ENCODE results near the gene MAP4K4. TPM values are rescaled to one million over a fixed set of nuclear protein-coding genes. Genes with fewer than 3 reads are reported as not detected.

The MAP4K4 gene
- total and polyA plus RNA-seq, 8 donors = 9.6 to 71.6 (median 23.8) TPM

DNA sequence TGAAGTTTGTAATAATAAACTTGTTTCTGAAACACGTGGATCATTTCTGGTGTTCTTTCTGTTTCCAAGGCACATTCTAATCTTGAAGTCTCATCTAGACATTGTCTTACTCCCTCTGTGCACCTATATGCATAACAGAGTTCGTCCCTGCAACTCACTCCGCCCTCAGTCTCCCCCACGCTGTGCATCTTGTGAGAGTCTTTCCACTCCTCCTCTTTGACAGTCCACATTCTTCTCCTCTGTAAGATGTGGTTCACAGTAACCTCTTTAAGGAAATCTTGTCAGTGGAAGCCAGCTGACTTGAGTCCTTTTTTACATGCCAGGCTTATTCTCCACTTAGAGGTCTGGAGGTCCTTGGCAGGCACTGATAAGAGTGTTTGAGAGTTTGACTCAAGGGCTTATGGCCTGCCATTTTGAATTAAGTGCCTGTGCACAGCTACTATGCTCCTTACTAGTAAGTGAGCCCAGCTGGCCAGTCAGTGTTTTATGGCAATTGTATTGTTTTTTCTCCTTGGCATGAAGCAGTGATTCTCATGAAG, 185.3 kb downstream of the MAP4K4 start:
- peaks cover 0 to 23% (median 7%) of the 10 kb centered on the region in 4 donors for H3K4me1 ChIP-seq
- WGBS, 5 donors = 87 to 95% (median 90%) methylated on average over 4 of the region's 4 CpGs
- intact Hi-C loops (cut with DNase I; ENCODE audit: low total_unique reads) = no loop called here
- H3K36me3 ChIP-seq = peaks cover 12 to 66% (median 44%) of the 10 kb centered on the region in 4 donors
- H3K27ac ChIP-seq = no peak overlapping the region
- no peak overlapping the region for H3K4me3 ChIP-seq
- TF ChIP-seq, protein P1, sequence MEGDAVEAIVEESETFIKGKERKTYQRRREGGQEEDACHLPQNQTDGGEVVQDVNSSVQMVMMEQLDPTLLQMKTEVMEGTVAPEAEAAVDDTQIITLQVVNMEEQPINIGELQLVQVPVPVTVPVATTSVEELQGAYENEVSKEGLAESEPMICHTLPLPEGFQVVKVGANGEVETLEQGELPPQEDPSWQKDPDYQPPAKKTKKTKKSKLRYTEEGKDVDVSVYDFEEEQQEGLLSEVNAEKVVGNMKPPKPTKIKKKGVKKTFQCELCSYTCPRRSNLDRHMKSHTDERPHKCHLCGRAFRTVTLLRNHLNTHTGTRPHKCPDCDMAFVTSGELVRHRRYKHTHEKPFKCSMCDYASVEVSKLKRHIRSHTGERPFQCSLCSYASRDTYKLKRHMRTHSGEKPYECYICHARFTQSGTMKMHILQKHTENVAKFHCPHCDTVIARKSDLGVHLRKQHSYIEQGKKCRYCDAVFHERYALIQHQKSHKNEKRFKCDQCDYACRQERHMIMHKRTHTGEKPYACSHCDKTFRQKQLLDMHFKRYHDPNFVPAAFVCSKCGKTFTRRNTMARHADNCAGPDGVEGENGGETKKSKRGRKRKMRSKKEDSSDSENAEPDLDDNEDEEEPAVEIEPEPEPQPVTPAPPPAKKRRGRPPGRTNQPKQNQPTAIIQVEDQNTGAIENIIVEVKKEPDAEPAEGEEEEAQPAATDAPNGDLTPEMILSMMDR (IDR thresholded peaks at IDR 0.05) = no peak
- TF ChIP-seq POLR2A (IDR thresholded peaks at IDR 0.05) = no peak
- TF ChIP-seq EP300 (IDR thresholded peaks at IDR 0.05) = no peak
- no peak for TF ChIP-seq POLR2AphosphoS5 (IDR thresholded peaks at IDR 0.05)
- DNase-seq = no peak
- no peaks in the 10 kb centered on the region for H3K9me3 ChIP-seq
- H3K27me3 ChIP-seq = no peaks in the 10 kb centered on the region

DNA sequence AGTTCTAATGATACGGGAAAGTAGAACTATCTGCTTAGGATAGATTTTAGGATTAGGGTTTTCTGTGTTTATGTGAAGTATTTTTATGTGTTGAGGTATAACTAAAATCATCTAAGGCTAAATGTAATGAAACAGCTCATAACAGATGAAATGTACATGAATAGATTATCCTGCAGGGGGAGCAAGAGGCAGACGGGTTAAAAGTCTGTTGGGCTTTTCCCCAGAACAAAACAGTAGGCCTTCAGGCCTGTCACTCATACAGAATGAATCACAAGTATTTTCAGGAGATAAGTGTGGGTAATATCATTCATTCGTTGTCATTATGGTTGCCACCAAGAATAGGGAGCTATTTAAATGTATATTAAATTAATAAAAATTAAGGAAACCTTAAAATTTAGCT, 186.4 kb downstream of the MAP4K4 start:
- H3K4me3 ChIP-seq = no peak overlapping the region
- intact Hi-C loops (cut with DNase I; ENCODE audit: low total_unique reads) = no loop called here
- no peaks in the 10 kb centered on the region for H3K27me3 ChIP-seq
- H3K27ac ChIP-seq = no peak overlapping the region
- WGBS, 5 donors = 17 to 30% (median 21%) methylated on average over 3 of the region's 3 CpGs
- peaks cover 13 to 66% (median 45%) of the 10 kb centered on the region in 4 donors for H3K36me3 ChIP-seq
- H3K9me3 ChIP-seq = no peaks in the 10 kb centered on the region
- peak in 1 of 3 donors; percentile 21 for TF ChIP-seq POLR2AphosphoS5 (IDR thresholded peaks at IDR 0.05)
- TF ChIP-seq POLR2A (IDR thresholded peaks at IDR 0.05) = no peak
- TF ChIP-seq, protein P1 (IDR thresholded peaks at IDR 0.05) = peak in 5 of 7 experiments; percentile 24 to 67 (median 54)
- peak in 1 of 2 donors; percentile 73 for DNase-seq
- peaks cover 0 to 23% (median 7%) of the 10 kb centered on the region in 4 donors for H3K4me1 ChIP-seq

DNA sequence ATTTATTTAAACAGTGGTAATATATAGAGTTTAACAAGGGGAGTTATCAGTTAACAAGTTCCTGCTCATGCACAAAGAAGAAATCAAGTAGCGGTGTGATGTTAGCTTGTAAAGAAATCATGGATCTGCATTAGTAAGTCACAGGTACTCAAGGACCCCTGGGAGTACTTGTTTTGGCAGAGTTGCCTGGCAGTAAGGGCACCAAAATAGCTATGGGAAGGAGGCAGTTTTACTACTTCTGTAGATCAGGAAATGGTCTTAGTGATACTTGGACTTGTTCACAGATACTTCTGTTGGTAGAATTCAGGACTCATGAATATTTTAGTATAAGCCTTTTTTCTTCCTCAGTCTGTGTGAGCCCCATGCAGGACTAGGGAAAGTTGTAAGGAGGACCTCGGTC, 186.9 kb downstream of the MAP4K4 start:
- Histone ChIP-seq H3K4me1 (peaks cover 0 to 21% (median 7%) of the 10 kb centered on the region in 4 donors), H3K4me3 (no peak overlapping the region), H3K36me3 (peaks cover 13 to 68% (median 49%) of the 10 kb centered on the region in 4 donors), H3K9me3 (no peaks in the 10 kb centered on the region), H3K27ac (no peak overlapping the region), H3K27me3 (no peaks in the 10 kb centered on the region)
- 67 to 80% (median 74%) methylated on average over 2 of the region's 2 CpGs for WGBS, 5 donors
- TF ChIP-seq EP300 (IDR thresholded peaks at IDR 0.05) (no peak), POLR2AphosphoS5 (IDR thresholded peaks at IDR 0.05) (no peak), POLR2A (IDR thresholded peaks at IDR 0.05) (no peak)
- TF ChIP-seq, protein P1 (IDR thresholded peaks at IDR 0.05) = no peak
- intact Hi-C loops (cut with DNase I; ENCODE audit: low total_unique reads) = no loop called here
- no peak for DNase-seq

- intact Hi-C loops (cut with DNase I; ENCODE audit: low total_unique reads) = no loop called here
- TF ChIP-seq EP300 (IDR thresholded peaks at IDR 0.05) = no peak
- TF ChIP-seq POLR2AphosphoS5 (IDR thresholded peaks at IDR 0.05) = no peak
- TF ChIP-seq POLR2A (IDR thresholded peaks at IDR 0.05) = no peak
- TF ChIP-seq, protein P1 (IDR thresholded peaks at IDR 0.05) = no peak
- H3K27me3 ChIP-seq = no peaks in the 10 kb centered on the region
- H3K4me3 ChIP-seq = no peak overlapping the region
- no peak for DNase-seq
- peaks cover 0 to 14% (median 7%) of the 10 kb centered on the region in 4 donors for H3K4me1 ChIP-seq
- 85 to 100% (median 98%) methylated on average over 2 of the region's 2 CpGs for WGBS, 5 donors
- H3K36me3 ChIP-seq = peaks cover 21 to 81% (median 71%) of the 10 kb centered on the region in 4 donors
- H3K9me3 ChIP-seq = no peaks in the 10 kb centered on the region
- H3K27ac ChIP-seq = no peak overlapping the region
These were observed 189.8 kb downstream of the MAP4K4 start for GRCh38 chr2:101887328-101887727.

All from stomach (tissue), 9 donors.